Measurements from ENCODE around the gene MOGAT1. TPM values are rescaled to one million over a fixed set of nuclear protein-coding genes. Genes with fewer than 3 reads are reported as not detected.
A peak's percentile ranks its signal among the peaks of the same experiment; 100 is the strongest.

The MOGAT1 gene
- total and polyA plus RNA-seq, 9 of the 15 experiments (the other 6 are each of a cell fraction or from before 2014, with no cell fraction given), result not detected

DNA sequence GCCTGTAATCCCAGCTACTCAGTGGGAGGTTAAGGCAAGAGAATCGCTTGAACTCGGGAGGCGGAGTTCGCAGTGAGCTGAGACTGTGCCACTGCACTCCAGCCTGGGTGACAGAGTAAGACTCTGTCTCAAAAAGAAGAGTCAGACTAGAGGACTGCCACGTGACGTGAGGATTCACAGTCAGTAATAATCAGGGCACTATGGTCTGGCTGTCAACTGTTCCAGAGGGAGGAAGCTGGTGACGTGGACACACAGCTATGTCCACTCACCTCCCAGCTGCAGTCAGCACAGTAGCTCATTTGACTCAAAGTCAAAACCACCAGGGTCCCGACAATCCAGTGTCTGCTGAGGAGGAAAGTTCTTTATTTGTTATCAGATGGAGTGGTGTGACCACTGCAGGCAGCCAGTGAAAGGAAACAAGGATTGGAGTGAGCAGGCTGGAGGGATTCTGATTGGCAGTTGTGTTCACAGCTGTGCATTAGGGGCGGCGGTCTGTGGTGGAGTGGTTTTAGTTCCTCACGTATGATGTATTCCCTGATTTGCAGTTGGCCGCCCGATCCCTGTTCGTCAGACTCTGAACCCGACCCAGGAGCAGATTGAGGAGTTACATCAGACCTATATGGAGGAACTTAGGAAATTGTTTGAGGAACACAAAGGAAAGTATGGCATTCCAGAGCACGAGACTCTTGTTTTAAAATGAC, 37.9 kb downstream of the MOGAT1 start (continued):
- TF ChIP-seq, protein P1, sequence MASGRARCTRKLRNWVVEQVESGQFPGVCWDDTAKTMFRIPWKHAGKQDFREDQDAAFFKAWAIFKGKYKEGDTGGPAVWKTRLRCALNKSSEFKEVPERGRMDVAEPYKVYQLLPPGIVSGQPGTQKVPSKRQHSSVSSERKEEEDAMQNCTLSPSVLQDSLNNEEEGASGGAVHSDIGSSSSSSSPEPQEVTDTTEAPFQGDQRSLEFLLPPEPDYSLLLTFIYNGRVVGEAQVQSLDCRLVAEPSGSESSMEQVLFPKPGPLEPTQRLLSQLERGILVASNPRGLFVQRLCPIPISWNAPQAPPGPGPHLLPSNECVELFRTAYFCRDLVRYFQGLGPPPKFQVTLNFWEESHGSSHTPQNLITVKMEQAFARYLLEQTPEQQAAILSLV (tag; IDR thresholded peaks at IDR 0.05), result no peak
- TF ChIP-seq HLTF (IDR thresholded peaks at IDR 0.05), result no peak
- TF ChIP-seq, protein P2, sequence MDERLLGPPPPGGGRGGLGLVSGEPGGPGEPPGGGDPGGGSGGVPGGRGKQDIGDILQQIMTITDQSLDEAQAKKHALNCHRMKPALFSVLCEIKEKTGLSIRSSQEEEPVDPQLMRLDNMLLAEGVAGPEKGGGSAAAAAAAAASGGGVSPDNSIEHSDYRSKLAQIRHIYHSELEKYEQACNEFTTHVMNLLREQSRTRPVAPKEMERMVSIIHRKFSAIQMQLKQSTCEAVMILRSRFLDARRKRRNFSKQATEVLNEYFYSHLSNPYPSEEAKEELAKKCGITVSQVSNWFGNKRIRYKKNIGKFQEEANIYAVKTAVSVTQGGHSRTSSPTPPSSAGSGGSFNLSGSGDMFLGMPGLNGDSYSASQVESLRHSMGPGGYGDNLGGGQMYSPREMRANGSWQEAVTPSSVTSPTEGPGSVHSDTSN (CRISPR knock-in tag; IDR thresholded peaks at IDR 0.05; ENCODE audit: low read depth), result no peak
- TF ChIP-seq, protein P2 (tag; conservative IDR thresholded peaks at IDR 0.05; ENCODE audit: low read depth), result peak; percentile 54
- no peak for TF ChIP-seq ZNF24 (IDR thresholded peaks at IDR 0.05)
- no peak for TF ChIP-seq EGR1 (conservative IDR thresholded peaks at IDR 0.05)
- TF ChIP-seq ZNF507 (tag; conservative IDR thresholded peaks at IDR 0.05), result no peak
- no peak for TF ChIP-seq PRPF4 (IDR thresholded peaks at IDR 0.05; ENCODE audit: insufficient read depth, low read depth, low read length, poor library complexity, severe bottlenecking)
- TF ChIP-seq DACH1 (IDR thresholded peaks at IDR 0.05; ENCODE audit: partially characterized antibody), result peak; percentile 90
- TF ChIP-seq GABPB1 (CRISPR knock-in tag; IDR thresholded peaks at IDR 0.05), result no peak
- TF ChIP-seq, protein P3, sequence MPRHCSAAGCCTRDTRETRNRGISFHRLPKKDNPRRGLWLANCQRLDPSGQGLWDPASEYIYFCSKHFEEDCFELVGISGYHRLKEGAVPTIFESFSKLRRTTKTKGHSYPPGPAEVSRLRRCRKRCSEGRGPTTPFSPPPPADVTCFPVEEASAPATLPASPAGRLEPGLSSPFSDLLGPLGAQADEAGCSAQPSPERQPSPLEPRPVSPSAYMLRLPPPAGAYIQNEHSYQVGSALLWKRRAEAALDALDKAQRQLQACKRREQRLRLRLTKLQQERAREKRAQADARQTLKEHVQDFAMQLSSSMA (CRISPR knock-in tag; IDR thresholded peaks at IDR 0.05), result no peak
- TF ChIP-seq ZC3H8 (IDR thresholded peaks at IDR 0.05), result no peak
- peak; percentile 69; the same call in 1 of the 2 replicates for TF ChIP-seq TEAD4 (IDR thresholded peaks at IDR 0.05; ENCODE audit: low read length)
- no peak for TF ChIP-seq TEAD4 (CRISPR knock-in tag; IDR thresholded peaks at IDR 0.05; ENCODE audit: borderline replicate concordance)
- peak; percentile 60 for TF ChIP-seq PRDM10 (IDR thresholded peaks at IDR 0.05; ENCODE audit: partially characterized antibody)
- TF ChIP-seq BDP1 (IDR thresholded peaks at IDR 0.05; ENCODE audit: insufficient read depth, insufficient read length), result no peak
- TF ChIP-seq, protein P4, sequence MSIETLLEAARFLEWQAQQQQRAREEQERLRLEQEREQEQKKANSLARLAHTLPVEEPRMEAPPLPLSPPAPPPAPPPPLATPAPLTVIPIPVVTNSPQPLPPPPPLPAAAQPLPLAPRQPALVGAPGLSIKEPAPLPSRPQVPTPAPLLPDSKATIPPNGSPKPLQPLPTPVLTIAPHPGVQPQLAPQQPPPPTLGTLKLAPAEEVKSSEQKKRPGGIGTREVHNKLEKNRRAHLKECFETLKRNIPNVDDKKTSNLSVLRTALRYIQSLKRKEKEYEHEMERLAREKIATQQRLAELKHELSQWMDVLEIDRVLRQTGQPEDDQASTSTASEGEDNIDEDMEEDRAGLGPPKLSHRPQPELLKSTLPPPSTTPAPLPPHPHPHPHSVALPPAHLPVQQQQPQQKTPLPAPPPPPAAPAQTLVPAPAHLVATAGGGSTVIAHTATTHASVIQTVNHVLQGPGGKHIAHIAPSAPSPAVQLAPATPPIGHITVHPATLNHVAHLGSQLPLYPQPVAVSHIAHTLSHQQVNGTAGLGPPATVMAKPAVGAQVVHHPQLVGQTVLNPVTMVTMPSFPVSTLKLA (conservative IDR thresholded peaks at IDR 0.05), result peak; percentile 79 to 86
- TF ChIP-seq RBM22 (IDR thresholded peaks at IDR 0.05; ENCODE audit: low read depth, low read length, poor library complexity, severe bottlenecking), result no peak
- TF ChIP-seq ETV1 (tag; conservative IDR thresholded peaks at IDR 0.05; ENCODE audit: low read depth), result 0 out of 2 replicates have a peak, but pooled peaks have one; percentile 12
